HUES6 (cell line): ENCODE measurements around the gene ATP2C1.

ENCODE experiments used
- H3K27ac ChIP-seq: 2 replicates; pipeline ENCODE4 v1.7.0; 2013; ENCODE audit warnings: low read depth, mild to moderate bottlenecking, low read length, inconsistent platforms
- H3K27me3 ChIP-seq: 2 replicates; pipeline ENCODE4 v1.6.1; 2013; ENCODE audit warnings: low read length; ENCODE audit not compliant: control insufficient read depth, insufficient read depth
- H3K36me3 ChIP-seq: 2 replicates; pipeline ENCODE4 v1.6.1; 2013; ENCODE audit warnings: low read length; ENCODE audit not compliant: control insufficient read depth, insufficient read depth
- H3K4me1 ChIP-seq: 2 replicates; pipeline ENCODE4 v1.6.1; 2013; ENCODE audit warnings: low read length; ENCODE audit not compliant: control insufficient read depth, insufficient read depth
- H3K4me3 ChIP-seq: 2 replicates; pipeline ENCODE4 v1.5.1; 2013; ENCODE audit warnings: low read depth, low read length
- H3K9ac ChIP-seq: one replicate; pipeline ENCODE4 v1.6.1; 2013; ENCODE audit warnings: mild to moderate bottlenecking, low read length
- H3K9me3 ChIP-seq: 2 replicates; pipeline ENCODE4 v1.6.1; 2013; ENCODE audit warnings: low read depth, low read length; ENCODE audit not compliant: control insufficient read depth, insufficient read depth

Gene ATP2C1

GRCh38 chr3:130895690-130896488 lies 2.0 kb downstream of the ATP2C1 start:
- no peaks in the 10 kb centered on the region for H3K36me3 ChIP-seq
- H3K9me3 ChIP-seq, result no peaks in the 10 kb centered on the region
- no peak overlapping the region for H3K9ac ChIP-seq
- no peaks in the 10 kb centered on the region for H3K27me3 ChIP-seq
- no peak overlapping the region for H3K27ac ChIP-seq
- peaks cover 33% of the 10 kb centered on the region for H3K4me1 ChIP-seq
- H3K4me3 ChIP-seq, result peak overlapping the region; percentile 87

DNA sequence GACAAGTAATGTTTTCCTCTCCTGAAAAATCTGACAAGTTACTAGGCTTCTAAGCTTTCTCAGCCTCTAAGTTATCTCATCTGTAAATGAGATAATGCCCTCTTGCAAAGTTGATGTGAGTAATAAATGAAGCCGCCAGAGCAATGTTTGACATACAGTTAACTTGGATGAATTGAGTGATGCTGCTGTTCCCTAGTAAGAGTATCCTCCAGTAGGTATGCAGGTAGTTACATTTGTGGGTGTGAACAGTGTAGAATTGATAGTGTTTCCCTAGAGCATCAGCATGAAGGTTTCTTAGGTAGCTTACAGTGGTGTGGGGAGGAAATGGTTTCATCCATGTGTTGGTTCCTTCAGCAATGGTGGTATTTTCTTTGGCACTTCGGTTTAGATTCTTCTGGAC lies 3.4 kb downstream of the ATP2C1 start:
- no peak overlapping the region for H3K27ac ChIP-seq
- no peaks in the 10 kb centered on the region for H3K27me3 ChIP-seq
- no peaks in the 10 kb centered on the region for H3K9me3 ChIP-seq
- H3K36me3 ChIP-seq, result no peaks in the 10 kb centered on the region
- H3K4me3 ChIP-seq, result 0 out of 2 replicates have a peak overlapping the region, but pooled peaks have one; percentile 1
- no peak overlapping the region for H3K9ac ChIP-seq
- peaks cover 41% of the 10 kb centered on the region for H3K4me1 ChIP-seq

DNA sequence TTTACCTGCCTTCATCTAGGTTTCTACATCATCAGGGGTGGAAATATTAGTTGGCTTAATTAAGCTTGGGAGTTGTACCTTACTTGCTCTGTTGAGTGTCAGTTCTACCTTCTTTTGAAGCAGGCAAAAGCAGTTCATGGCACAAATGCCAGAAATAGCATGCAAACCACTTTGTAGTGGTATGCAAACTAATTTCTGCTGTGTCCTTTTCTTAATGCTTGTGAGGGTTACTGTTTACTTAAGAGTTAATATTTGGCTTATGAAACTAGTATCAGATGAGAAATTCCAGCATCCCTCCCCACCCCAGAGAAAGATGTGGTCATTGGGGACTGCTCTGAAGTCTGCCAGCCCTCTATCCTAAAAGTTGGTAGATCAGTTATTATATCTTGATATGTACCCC lies 7.1 kb downstream of the ATP2C1 start:
- no peak overlapping the region for H3K9ac ChIP-seq
- no peaks in the 10 kb centered on the region for H3K36me3 ChIP-seq
- peaks cover 36% of the 10 kb centered on the region for H3K4me1 ChIP-seq
- H3K27ac ChIP-seq, result no peak overlapping the region
- H3K27me3 ChIP-seq, result no peaks in the 10 kb centered on the region
- no peak overlapping the region for H3K4me3 ChIP-seq
- H3K9me3 ChIP-seq, result no peaks in the 10 kb centered on the region

DNA sequence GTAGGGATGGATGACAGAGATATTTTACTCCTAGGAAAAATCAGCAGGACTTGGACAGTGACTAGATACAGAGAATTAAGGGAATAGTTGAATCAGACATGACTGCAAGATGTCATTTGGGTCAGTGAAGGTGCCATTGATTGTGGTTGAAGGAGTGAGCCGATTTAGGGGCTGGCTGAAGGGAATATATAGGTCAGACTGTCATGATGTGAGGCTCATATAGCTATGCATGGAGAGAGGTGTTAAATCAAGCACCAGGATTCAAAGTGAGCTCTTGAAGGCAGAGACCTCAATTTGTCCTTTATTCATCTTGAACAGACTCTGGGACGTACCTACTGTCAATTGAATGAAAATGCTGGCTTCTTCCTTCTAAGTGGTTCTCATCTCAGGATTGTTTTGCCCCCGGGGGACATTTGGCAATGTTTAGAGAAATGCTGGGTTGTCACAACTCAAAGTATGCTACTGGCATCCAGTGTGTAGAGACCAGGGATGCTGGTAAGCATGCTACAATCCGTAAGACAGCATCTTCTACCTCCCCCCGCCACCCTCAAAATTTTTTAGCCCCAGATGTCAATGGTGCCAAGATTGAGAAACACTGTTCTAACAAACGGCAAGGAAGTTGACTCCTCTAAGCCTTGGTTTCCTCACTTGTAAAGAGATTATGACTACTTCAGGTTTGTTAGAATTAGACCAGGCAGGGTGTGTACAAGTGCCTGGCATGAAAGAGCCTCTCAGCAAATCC lies 7.8 kb downstream of the ATP2C1 start:
- no peak overlapping the region for H3K27ac ChIP-seq
- H3K36me3 ChIP-seq, result no peaks in the 10 kb centered on the region
- H3K4me1 ChIP-seq, result peaks cover 32% of the 10 kb centered on the region
- no peak overlapping the region for H3K4me3 ChIP-seq
- H3K9ac ChIP-seq, result no peak overlapping the region
- H3K27me3 ChIP-seq, result no peaks in the 10 kb centered on the region
- no peaks in the 10 kb centered on the region for H3K9me3 ChIP-seq

DNA sequence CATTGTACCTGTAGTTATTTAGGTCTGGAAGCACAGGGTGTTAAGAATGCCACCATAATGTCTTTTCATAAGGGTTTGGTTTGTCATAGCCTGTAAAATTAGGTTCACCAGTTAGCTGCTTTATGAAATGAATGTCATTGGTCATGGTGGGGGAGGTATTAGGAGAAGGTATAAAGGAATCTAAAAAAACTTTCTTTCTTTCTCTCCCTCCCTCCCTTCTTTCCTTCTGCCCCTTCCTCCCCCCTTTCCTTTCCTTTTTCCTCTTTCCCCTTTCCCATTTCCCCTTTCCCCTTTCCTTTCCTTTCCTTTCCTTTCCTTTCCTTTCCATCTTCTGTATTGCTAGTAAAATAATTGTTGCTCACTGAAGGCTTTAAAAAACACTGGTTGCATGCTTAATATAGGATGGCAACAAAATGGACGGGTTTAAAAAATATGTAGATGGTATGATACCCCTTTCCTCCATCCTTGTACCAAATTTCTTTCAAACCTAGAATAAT lies 9.6 kb downstream of the ATP2C1 start:
- no peaks in the 10 kb centered on the region for H3K9me3 ChIP-seq
- no peaks in the 10 kb centered on the region for H3K36me3 ChIP-seq
- peaks cover 18% of the 10 kb centered on the region for H3K4me1 ChIP-seq
- H3K27me3 ChIP-seq, result no peaks in the 10 kb centered on the region
- no peak overlapping the region for H3K27ac ChIP-seq
- no peak overlapping the region for H3K4me3 ChIP-seq
- H3K9ac ChIP-seq, result no peak overlapping the region

- Histone ChIP-seq H3K27me3 (no peaks in the 10 kb centered on the region), H3K36me3 (no peaks in the 10 kb centered on the region), H3K4me3 (no peak overlapping the region), H3K9ac (no peak overlapping the region), H3K27ac (no peak overlapping the region), H3K4me1 (peaks cover 12% of the 10 kb centered on the region), H3K9me3 (no peaks in the 10 kb centered on the region)
These were observed 10.6 kb downstream of the ATP2C1 start for GRCh38 chr3:130904491-130904890.

GRCh38 chr3:130905551-130905950 lies 11.7 kb downstream of the ATP2C1 start:
- Histone ChIP-seq H3K36me3 (no peaks in the 10 kb centered on the region), H3K9me3 (no peaks in the 10 kb centered on the region), H3K4me3 (no peak overlapping the region), H3K4me1 (peaks cover 11% of the 10 kb centered on the region), H3K9ac (no peak overlapping the region), H3K27ac (no peak overlapping the region), H3K27me3 (no peaks in the 10 kb centered on the region)

- Histone ChIP-seq H3K36me3 (no peaks in the 10 kb centered on the region), H3K9ac (no peak overlapping the region), H3K4me1 (peaks cover 6% of the 10 kb centered on the region), H3K27ac (no peak overlapping the region), H3K27me3 (no peaks in the 10 kb centered on the region), H3K4me3 (no peak overlapping the region), H3K9me3 (no peaks in the 10 kb centered on the region)
These were observed 12.6 kb downstream of the ATP2C1 start for GRCh38 chr3:130906374-130906995.

- H3K27me3 ChIP-seq, result no peaks in the 10 kb centered on the region
- H3K9me3 ChIP-seq, result no peaks in the 10 kb centered on the region
- H3K27ac ChIP-seq, result no peak overlapping the region
- no peaks in the 10 kb centered on the region for H3K36me3 ChIP-seq
- H3K4me1 ChIP-seq, result no peaks in the 10 kb centered on the region
- H3K4me3 ChIP-seq, result no peak overlapping the region
- no peak overlapping the region for H3K9ac ChIP-seq
These were observed 13.6 kb downstream of the ATP2C1 start for GRCh38 chr3:130907500-130907899.

DNA sequence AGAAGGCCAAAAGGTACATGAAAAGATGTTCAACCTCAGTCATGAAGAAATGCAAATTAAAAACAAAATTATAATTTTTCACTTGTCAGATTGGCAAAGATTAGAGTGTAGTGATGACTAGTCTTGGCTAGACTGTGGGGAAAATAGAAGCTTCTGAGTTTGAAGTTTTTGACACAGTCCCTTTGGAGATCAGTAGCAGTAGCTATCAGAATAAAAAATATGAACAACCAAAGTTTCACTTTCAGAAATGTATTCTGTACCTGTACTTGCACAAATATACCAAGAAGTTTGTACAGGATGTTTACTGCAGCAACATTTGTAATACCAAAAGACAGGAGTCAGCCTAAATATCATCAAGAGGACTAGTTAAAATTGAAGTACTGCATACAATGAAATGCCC lies 14.1 kb downstream of the ATP2C1 start:
- Histone ChIP-seq H3K4me3 (no peak overlapping the region), H3K9me3 (no peaks in the 10 kb centered on the region), H3K27ac (no peak overlapping the region), H3K36me3 (no peaks in the 10 kb centered on the region), H3K9ac (no peak overlapping the region), H3K27me3 (no peaks in the 10 kb centered on the region), H3K4me1 (no peaks in the 10 kb centered on the region)
